Testis (tissue), 3 donors: ENCODE data around the gene ATAD3B. TPM values are rescaled to one million over a fixed set of nuclear protein-coding genes. Genes with fewer than 3 reads are reported as not detected.
"Not testable (repeated sequence)": the region's sequence is repeated elsewhere in the genome, so short reads cannot be mapped to it uniquely, and the experiment has no call there.

ENCODE experiments used
- DNase-seq: peaks from one replicate; pipeline ENCODE4 v3.0.0-alpha.2; 2019
- H3K27ac ChIP-seq, 2 donors: fragments of 200-600 bp; sonication (generic); one replicate each; pipeline ENCODE4 v1.5.1; 2019
- H3K27me3 ChIP-seq: fragments of 200-600 bp; sonication (generic); one replicate; pipeline ENCODE4 v1.5.1; 2019
- H3K36me3 ChIP-seq: fragments of 200-600 bp; sonication (generic); one replicate; pipeline ENCODE4 v1.5.1; 2017; ENCODE audit warnings: low read depth; ENCODE audit errors: missing control alignments
- H3K4me1 ChIP-seq: fragments of 200-600 bp; sonication (generic); one replicate; pipeline ENCODE4 v1.5.1; 2019
- H3K4me3 ChIP-seq, 2 donors: fragments of 200-600 bp; sonication (generic); one replicate each; pipeline ENCODE4 v1.5.1; 2017 to 2019
- H3K9me3 ChIP-seq: fragments of 200-600 bp; sonication (generic); one replicate; pipeline ENCODE4 v1.5.1; 2017
- CTCF ChIP-seq, 3 experiments: fragments of 450-650 bp in 2 of 3; fragments of 200-600 bp in 1 of 3; sonication (generic) in 1 of 3; IDR thresholded peaks; one replicate each; pipeline ENCODE4 v1.5.1; 2016 to 2019; ENCODE audit warnings: antibody characterized with exemption in 3 of 3, mild to moderate bottlenecking in 2 of 3, moderate library complexity in 1 of 3
- POLR2A ChIP-seq: fragments of 450-650 bp; IDR thresholded peaks from one replicate; pipeline ENCODE4 v1.6.1; 2017; ENCODE audit warnings: antibody characterized with exemption, mild to moderate bottlenecking, moderate library complexity
- WGBS, 2 donors: methylation state at CpG; one replicate each; pipeline ENCODE4 v1.1.5; 2018; 5-methylcytosine and 5-hydroxymethylcytosine counted together
- intact Hi-C: fragments of 100-400 bp; cut with DNase I; formaldehyde crosslinking; loops from one replicate; pipeline ENCODE4 v1.15.1; 2023; ENCODE audit warnings: low total_unique reads
- polyA plus RNA-seq: library from polyadenylated mRNA; stranded (reverse); fragments of 350-450 nt; fragmentation: Illumina TruSeq; extraction: RNeasy Lipid Tissue Mini Kit (QIAGEN cat#74804); gene quantifications from one replicate; pipeline ENCODE4 v1.2.3, GENCODE V29; 2014; ENCODE audit warnings: low read depth, low replicate concordance; ENCODE audit not compliant: insufficient read depth
- total RNA-seq, 2 donors: library from RNA; depleted of rRNA; stranded (reverse); fragments of >200 nt; gene quantifications; one replicate each; pipeline ENCODE4 v1.2.3, GENCODE V29; 2016

The ATAD3B gene
- total and polyA plus RNA-seq, 3 donors from 2014 or later, result 19.1 to 55.6 (median 46.3) TPM

DNA sequence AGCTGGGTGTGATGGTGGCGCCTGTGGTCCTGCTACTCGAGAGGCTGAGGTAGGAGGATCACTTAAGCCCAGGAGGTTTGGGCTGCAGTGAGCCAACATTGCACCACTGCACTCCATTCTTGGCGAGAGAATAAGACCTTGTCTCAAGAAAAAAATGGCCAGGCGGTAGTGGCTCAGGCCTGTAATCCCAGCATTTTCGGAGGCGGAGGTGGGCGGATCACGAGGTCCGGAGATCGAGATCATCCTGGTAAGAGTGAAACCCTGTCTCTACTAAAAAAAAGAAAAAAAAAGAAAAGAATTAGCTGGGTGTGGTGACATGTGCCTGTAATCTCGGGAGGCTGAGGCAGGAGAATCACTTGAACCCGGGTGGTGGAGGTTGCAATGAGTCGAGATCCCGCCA, 11.3 kb downstream of the ATAD3B start:
- WGBS, 2 donors, result 99% methylated on average over 14 of the region's 14 CpGs
- Histone ChIP-seq H3K4me3 (no peak overlapping the region), H3K27me3 (no peaks in the 10 kb centered on the region), H3K4me1 (no peaks in the 10 kb centered on the region), H3K9me3 (no peaks in the 10 kb centered on the region), H3K36me3 (no peaks in the 10 kb centered on the region), H3K27ac (no peak overlapping the region)
- intact Hi-C loops, result no loop called here
- DNase-seq, result no peak
- TF ChIP-seq POLR2A, result no peak
- TF ChIP-seq CTCF (IDR thresholded peaks at IDR 0.05), result no peak

- no peaks in the 10 kb centered on the region for H3K9me3 ChIP-seq
- intact Hi-C loops, result no loop called here
- no peaks in the 10 kb centered on the region for H3K36me3 ChIP-seq
- no peak overlapping the region for H3K27ac ChIP-seq
- DNase-seq, result no peak
- no peaks in the 10 kb centered on the region for H3K4me1 ChIP-seq
- no peaks in the 10 kb centered on the region for H3K27me3 ChIP-seq
- H3K4me3 ChIP-seq, result no peak overlapping the region
- TF ChIP-seq POLR2A (no peak), CTCF (IDR thresholded peaks at IDR 0.05) (no peak)
- WGBS, 2 donors, result 94 to 97% methylated on average over 16 of the region's 16 CpGs
Measured at GRCh38 chr1:1483714-1484113, 12.1 kb downstream of the ATAD3B start.

- H3K36me3 ChIP-seq, H3K27me3 ChIP-seq, DNase-seq, H3K27ac ChIP-seq, H3K4me1 ChIP-seq, H3K4me3 ChIP-seq, H3K9me3 ChIP-seq, intact Hi-C loops: not testable (repeated sequence)
- WGBS, 2 donors, result 94 to 95% methylated on average over 16 to 35 of the region's 46 CpGs
Measured at GRCh38 chr1:1484976-1485750, 13.6 kb downstream of the ATAD3B start.

- H3K36me3 ChIP-seq, intact Hi-C loops, H3K4me3 ChIP-seq, DNase-seq, H3K4me1 ChIP-seq, H3K27ac ChIP-seq, H3K9me3 ChIP-seq, H3K27me3 ChIP-seq: not testable (repeated sequence)
- WGBS, 2 donors, result 92 to 94% methylated on average over 11 to 31 of the region's 31 CpGs
Measured at GRCh38 chr1:1485755-1486317, 14.3 kb downstream of the ATAD3B start.

- intact Hi-C loops, result no loop called here
- Histone ChIP-seq H3K27me3 (no peaks in the 10 kb centered on the region), H3K36me3 (no peaks in the 10 kb centered on the region), H3K4me1 (no peaks in the 10 kb centered on the region), H3K27ac (no peak overlapping the region), H3K9me3 (no peaks in the 10 kb centered on the region), H3K4me3 (no peak overlapping the region)
- DNase-seq, result no peak
- TF ChIP-seq POLR2A (no peak), CTCF (IDR thresholded peaks at IDR 0.05) (no peak)
- 94 to 96% methylated on average over 14 to 18 of the region's 18 CpGs for WGBS, 2 donors
Measured at GRCh38 chr1:1487701-1488100, 16.1 kb downstream of the ATAD3B start.

- no peak overlapping the region for H3K27ac ChIP-seq
- DNase-seq, result no peak
- H3K36me3 ChIP-seq, result no peaks in the 10 kb centered on the region
- 97% methylated on average over 12 of the region's 16 CpGs; no CpG with 5 or more reads in 1 of the 2 donors for WGBS, 2 donors
- H3K4me1 ChIP-seq, result no peaks in the 10 kb centered on the region
- intact Hi-C loops, result no loop called here
- H3K9me3 ChIP-seq, result no peaks in the 10 kb centered on the region
- H3K27me3 ChIP-seq, result no peaks in the 10 kb centered on the region
- H3K4me3 ChIP-seq, result no peak overlapping the region
- TF ChIP-seq POLR2A (no peak), CTCF (IDR thresholded peaks at IDR 0.05) (no peak)
Measured at GRCh38 chr1:1489231-1489630, 17.7 kb downstream of the ATAD3B start.
